Measurements from ENCODE around the gene IL1A.

Gene IL1A

DNA sequence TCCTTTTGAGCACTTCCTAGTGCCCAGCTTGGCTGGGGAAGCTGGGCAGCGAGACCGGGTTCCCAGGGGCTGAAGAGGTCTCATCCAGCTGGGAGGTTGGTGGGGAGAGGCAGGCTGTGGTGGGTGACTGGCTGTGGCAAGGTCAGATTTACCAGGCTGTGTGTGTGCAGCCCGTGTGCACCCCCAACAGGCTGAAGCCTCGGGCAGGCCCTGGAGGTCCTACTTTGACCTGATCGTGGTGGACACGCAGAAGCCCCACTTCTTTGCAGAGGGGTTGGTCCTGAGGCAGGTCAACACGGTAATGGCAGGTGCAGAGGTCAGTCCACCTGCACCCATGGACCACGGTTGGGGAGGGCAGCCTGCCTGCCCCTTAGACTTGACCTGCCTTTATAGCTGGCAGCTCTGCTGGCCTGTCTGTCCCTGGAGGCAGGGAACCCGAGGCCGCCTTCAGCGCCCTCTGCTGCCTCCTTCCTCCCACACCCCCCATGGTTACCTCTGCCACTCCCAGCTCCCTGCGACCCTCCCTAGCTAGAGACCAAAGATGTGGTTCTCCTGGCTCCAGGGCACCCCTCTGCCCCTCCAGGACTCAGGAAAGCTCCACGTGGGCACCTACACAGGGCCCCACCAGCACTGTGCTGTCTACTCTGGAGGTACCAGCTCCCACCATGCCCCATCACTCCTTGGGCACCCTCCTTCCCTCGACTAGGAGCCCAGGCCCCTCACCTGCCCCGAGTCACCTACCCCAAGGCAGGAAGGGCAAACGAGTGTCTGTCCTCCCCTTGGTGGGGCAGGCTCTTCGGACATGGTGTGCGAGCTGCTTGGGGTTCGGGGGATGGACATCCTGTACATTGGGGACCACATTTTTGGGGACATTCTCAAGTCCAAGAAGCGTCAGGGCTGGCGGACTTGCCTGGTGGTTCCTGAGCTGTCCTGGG lies 59.4 kb downstream of the IL1A start:
- DNase-seq = no peak

DNA sequence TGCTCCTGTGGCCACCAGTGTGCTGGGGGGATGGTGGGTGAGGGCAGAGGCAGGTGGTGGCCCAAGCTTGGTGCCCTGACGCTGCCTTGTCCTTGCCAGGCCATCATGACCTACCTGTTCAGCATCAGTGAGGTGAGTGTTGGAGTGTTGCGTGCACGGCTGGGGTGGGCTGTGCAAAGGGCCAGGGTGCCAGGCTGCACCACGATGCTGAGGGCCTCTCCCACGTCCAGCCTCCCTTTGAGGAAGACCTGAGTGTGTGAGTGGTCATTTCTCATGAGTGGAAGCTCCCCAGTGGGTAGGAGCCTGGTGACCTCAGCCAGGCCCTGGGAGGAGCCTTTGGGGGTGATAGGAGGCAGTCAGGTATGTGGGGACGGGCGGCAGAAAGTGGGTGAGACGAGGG lies 60.3 kb downstream of the IL1A start:
- no peak for DNase-seq
